Anterior cingulate cortex (tissue), 58 donors: ENCODE data around the gene FRMD4B.
A peak's percentile ranks its signal among the peaks of the same experiment; 100 is the strongest.
"Not testable (repeated sequence)": the region's sequence is repeated elsewhere in the genome, so short reads cannot be mapped to it uniquely, and the experiment has no call there.

Experiments used
- DNase-seq, 58 donors: peaks; one replicate each; lab custom pipeline; 2025; lab: John Stamatoyannopoulos, UW

Gene FRMD4B

GRCh38 chr3:69292185-69292584 is 93.7 kb downstream of the FRMD4B start:
- DNase-seq, result no peak

- DNase-seq, result no peak
These were observed 95.5 kb downstream of the FRMD4B start for GRCh38 chr3:69290430-69290829.

- peak in 1 of 58 donors; percentile 36 for DNase-seq
These were observed 95.9 kb downstream of the FRMD4B start for GRCh38 chr3:69290006-69290405.

GRCh38 chr3:69288161-69288895 is 97.6 kb downstream of the FRMD4B start:
- peak in 1 of 58 donors; percentile 24 for DNase-seq

- peak in 1 of 58 donors; percentile 6 for DNase-seq
These were observed 101.8 kb downstream of the FRMD4B start for GRCh38 chr3:69283913-69284611.

GRCh38 chr3:69283496-69283895 is 102.4 kb downstream of the FRMD4B start:
- DNase-seq, result no peak

GRCh38 chr3:69282181-69282580 is 103.7 kb downstream of the FRMD4B start:
- DNase-seq, result peak in 19 of 58 donors; percentile 3 to 76 (median 17)

GRCh38 chr3:69277403-69277802 is 108.5 kb downstream of the FRMD4B start:
- DNase-seq, result not testable (repeated sequence)

GRCh38 chr3:69276884-69277283 is 109.0 kb downstream of the FRMD4B start:
- DNase-seq, result no peak

GRCh38 chr3:69276191-69276590 is 109.7 kb downstream of the FRMD4B start:
- DNase-seq, result not testable (repeated sequence)

- no peak for DNase-seq
These were observed 112.0 kb downstream of the FRMD4B start for GRCh38 chr3:69273896-69274295.

GRCh38 chr3:69272556-69272955 is 113.3 kb downstream of the FRMD4B start:
- no peak for DNase-seq

- peak in 3 of 58 donors; percentile 4 to 37 (median 27) for DNase-seq
These were observed 114.8 kb downstream of the FRMD4B start for GRCh38 chr3:69271098-69271497.

GRCh38 chr3:69266585-69266984 is 119.3 kb downstream of the FRMD4B start:
- no peak for DNase-seq

GRCh38 chr3:69266071-69266470 is 119.8 kb downstream of the FRMD4B start:
- DNase-seq, result not testable (repeated sequence)

GRCh38 chr3:69260843-69261405 is 125.0 kb downstream of the FRMD4B start:
- DNase-seq, result not testable (repeated sequence)

GRCh38 chr3:69260216-69260787 is 125.6 kb downstream of the FRMD4B start:
- DNase-seq, result no peak

GRCh38 chr3:69259125-69259524 is 126.8 kb downstream of the FRMD4B start:
- DNase-seq, result no peak

- no peak for DNase-seq
These were observed 130.0 kb downstream of the FRMD4B start for GRCh38 chr3:69255928-69256327.

GRCh38 chr3:69254351-69254750 is 131.5 kb downstream of the FRMD4B start:
- no peak for DNase-seq

- DNase-seq, result no peak
These were observed 133.3 kb downstream of the FRMD4B start for GRCh38 chr3:69252631-69253030.
